Left ventricle myocardium inferior (tissue), 1 donor: ENCODE data around the gene RNF169. TPM values are rescaled to one million over a fixed set of nuclear protein-coding genes. Genes with fewer than 3 reads are reported as not detected.

ENCODE experiments used
- DNase-seq: peaks from one replicate; pipeline ENCODE4 v3.0.0-alpha.2; 2020
- H3K27ac ChIP-seq: fragments of 200-600 bp; replicated peaks from 2 replicates; pipeline ENCODE4 v1.8.0; 2021
- H3K27me3 ChIP-seq: fragments of 200-600 bp; 2 replicates; pipeline ENCODE4 v1.8.0; 2021; ENCODE audit warnings: low read depth
- H3K36me3 ChIP-seq: fragments of 200-600 bp; 2 replicates; pipeline ENCODE4 v1.8.0; 2021
- H3K4me1 ChIP-seq: fragments of 200-600 bp; 2 replicates; pipeline ENCODE4 v1.8.0; 2021
- H3K4me3 ChIP-seq: fragments of 200-600 bp; 2 replicates; pipeline ENCODE4 v1.8.0; 2021; ENCODE audit warnings: mild to moderate bottlenecking, moderate library complexity
- H3K9me3 ChIP-seq: fragments of 200-600 bp; replicated peaks from 2 replicates; pipeline ENCODE4 v1.8.0; 2021
- CTCF ChIP-seq: fragments of 200-600 bp; IDR thresholded peaks from 2 replicates; pipeline ENCODE4 v1.8.0; 2021; ENCODE audit warnings: antibody characterized with exemption, mild to moderate bottlenecking, borderline replicate concordance
- intact Hi-C: fragments of 100-400 bp; cut with micrococcal nuclease; formaldehyde crosslinking; loops from one replicate; pipeline ENCODE4 v1.11.0; 2022
- long read RNA-seq: library from polyadenylated mRNA; unstranded; transcript quantifications from one replicate; pipeline ENCODE4 v2.0.0, GENCODE V29; 2021
- total RNA-seq: library from RNA; stranded (reverse); fragmentation: NEBNext Ultra II Directional; extraction: Animal tissue kit (Norgen Biotek cat#: 25700); gene quantifications from one replicate; pipeline ENCODE4 v1.2.1, GENCODE V29; 2021
- donor health status: DM: no; HTN: yes; CAD: no; lungs with severe emphysema.

The RNF169 gene, protein sequence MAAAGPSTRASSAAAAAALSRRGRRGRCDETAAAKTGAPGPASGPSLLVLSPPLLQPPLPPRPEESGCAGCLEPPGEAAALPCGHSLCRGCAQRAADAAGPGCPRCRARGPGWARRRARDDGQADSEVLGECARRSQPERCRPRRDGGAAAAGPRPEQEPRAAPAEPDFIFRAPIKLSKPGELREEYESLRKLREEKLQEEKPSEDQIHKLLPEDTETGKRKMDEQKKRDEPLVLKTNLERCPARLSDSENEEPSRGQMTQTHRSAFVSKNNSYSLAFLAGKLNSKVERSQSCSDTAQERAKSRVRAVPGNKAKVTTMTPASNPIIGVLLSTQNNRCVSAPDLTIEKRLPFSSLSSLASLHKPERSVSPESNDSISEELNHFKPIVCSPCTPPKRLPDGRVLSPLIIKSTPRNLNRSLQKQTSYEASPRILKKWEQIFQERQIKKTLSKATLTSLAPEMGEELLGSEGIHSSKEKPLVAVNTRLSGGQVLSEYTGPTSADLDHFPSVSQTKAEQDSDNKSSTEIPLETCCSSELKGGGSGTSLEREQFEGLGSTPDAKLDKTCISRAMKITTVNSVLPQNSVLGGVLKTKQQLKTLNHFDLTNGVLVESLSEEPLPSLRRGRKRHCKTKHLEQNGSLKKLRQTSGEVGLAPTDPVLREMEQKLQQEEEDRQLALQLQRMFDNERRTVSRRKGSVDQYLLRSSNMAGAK
- total RNA-seq = 9.6 TPM
- long read RNA-seq, full-length matches to known transcripts = 2 of 6 reads
- long read RNA-seq, partial matches to known transcripts = 0 of 6 reads
- long read RNA-seq, other reads (novel, unspliced or antisense) = 4 of 6 reads

DNA sequence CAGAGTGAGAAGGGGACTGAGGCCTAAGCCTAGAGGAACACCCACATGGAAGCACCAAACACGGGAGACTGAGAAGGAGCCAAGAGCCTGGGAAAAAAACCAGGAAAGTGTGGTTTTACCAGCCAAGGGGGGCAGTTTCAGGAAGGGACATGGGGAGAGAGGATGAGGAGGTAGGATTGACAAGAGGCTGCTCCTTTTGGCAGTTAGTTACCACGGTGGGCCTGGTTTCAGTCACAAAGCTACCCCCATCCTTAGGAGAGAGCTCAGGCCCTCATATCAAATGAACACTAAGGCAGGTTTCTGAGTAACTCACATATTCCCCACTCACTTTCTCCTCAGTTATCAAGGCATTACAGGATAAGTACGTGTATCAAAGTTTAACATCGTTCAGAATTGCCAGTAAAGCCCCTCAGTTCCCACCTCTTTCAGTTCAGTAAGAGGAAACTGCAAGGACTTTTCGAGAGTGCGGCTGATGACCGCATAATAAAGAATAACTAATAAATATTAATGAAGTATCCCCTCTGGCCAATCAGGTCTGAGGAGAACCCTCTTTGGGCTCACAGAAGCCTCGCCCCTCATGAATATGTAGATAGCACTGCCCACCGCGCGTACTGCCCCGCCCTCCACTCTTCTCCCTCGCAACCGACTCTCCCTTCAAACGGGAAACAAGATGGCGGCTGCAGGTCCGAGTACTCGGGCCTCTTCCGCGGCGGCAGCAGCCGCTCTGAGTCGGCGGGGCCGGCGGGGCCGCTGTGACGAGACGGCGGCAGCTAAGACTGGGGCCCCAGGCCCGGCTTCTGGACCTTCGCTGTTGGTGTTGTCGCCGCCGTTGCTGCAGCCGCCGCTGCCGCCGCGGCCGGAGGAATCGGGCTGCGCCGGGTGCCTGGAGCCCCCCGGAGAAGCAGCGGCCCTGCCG is at the start of gene RNF169:
Gene RNF169 (plus strand): TSS at position 639 of the 916 bp plus-strand sequence. CDS start 32 bp downstream, at position 671.
- no peak for TF ChIP-seq CTCF
- Histone ChIP-seq H3K4me1 (peaks cover 40% of the 10 kb centered on the region), H3K36me3 (no peaks in the 10 kb centered on the region), H3K9me3 (no peaks in the 10 kb centered on the region), H3K27ac (peak within 1 kb of the TSS; percentile 96), H3K27me3 (no peaks in the 10 kb centered on the region), H3K4me3 (peak within 1 kb of the TSS; percentile 87)
- intact Hi-C loops = no loop called here
- peak; percentile 94 for DNase-seq

GRCh38 chr11:74699615-74700396 is 48.8 kb upstream of the RNF169 start:
- DNase-seq = no peak
- TF ChIP-seq CTCF = no peak
- no peaks in the 10 kb centered on the region for H3K36me3 ChIP-seq
- H3K4me1 ChIP-seq = peaks cover 28% of the 10 kb centered on the region
- H3K27me3 ChIP-seq = no peaks in the 10 kb centered on the region
- H3K4me3 ChIP-seq = no peak overlapping the region
- H3K9me3 ChIP-seq = no peaks in the 10 kb centered on the region
- H3K27ac ChIP-seq = peak overlapping the region; percentile 8
- intact Hi-C loops = no loop called here

DNA sequence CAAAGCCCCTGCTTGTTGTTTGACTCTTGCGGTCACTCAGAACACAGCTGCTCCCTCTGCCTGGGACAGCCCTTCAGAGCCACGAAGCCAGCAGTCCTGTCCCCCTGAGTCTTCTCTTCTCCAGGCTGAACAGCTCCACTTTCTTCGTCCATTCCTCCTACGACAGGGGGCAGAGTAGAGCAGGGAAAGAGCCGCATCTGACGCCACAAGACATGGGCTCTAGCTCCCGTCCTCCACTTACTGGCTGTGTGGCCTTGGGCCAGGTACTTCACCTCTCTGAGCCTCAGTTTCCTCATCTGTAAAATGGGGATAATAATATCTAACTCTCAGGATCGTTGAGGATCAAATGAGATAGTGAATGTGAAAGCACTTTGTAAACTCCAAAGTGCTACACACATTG is 47.3 kb upstream of the RNF169 start:
- Histone ChIP-seq H3K27ac (no peak overlapping the region), H3K4me3 (no peak overlapping the region), H3K27me3 (no peaks in the 10 kb centered on the region), H3K36me3 (no peaks in the 10 kb centered on the region), H3K9me3 (no peaks in the 10 kb centered on the region), H3K4me1 (peaks cover 22% of the 10 kb centered on the region)
- intact Hi-C loops = no loop called here
- no peak for DNase-seq
- no peak for TF ChIP-seq CTCF

DNA sequence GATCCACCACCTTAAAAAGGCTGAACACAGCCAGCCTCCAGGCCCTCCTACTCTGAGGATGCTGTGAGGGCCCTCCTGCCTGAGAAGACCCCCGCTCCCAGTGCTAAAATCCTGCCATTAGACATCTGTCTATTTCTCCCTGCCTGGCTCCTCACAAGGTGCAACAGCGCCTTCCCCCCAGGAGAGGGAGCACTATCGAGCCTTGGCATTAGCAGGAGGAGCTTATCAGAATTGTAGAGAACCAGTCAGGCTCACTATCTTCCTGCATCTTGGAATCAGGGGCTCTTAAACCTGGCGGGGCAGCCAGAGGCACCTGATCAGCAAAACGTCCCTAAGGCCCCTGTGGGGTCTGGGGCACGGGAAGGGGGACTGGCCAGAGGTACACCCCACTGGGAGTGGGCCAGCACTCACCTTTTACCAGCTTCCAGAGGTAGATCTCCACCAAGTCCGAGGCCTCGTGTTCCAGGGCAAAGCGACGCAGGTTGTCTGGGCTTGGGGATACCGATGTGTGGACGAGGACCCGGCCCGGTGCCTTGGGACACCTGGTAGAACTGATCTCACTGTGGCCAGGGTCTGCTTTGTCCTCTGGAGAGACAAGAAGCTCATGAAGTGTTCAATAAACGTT is 46.2 kb upstream of the RNF169 start:
- intact Hi-C loops = no loop called here

More for the DNA sequence above, 46.2 kb upstream of the RNF169 start:
- Histone ChIP-seq H3K9me3 (no peaks in the 10 kb centered on the region), H3K27me3 (no peaks in the 10 kb centered on the region), H3K36me3 (no peaks in the 10 kb centered on the region), H3K4me3 (no peak overlapping the region), H3K4me1 (peaks cover 11% of the 10 kb centered on the region), H3K27ac (no peak overlapping the region)
- DNase-seq = peak; percentile 55
- TF ChIP-seq CTCF = peak; percentile 94
